Panc1 (cell line): ENCODE data around the gene KIF24. TPM values are rescaled to one million over a fixed set of nuclear protein-coding genes. Genes with fewer than 3 reads are reported as not detected.

Experiments
- ATAC-seq: fragments of 200-7000 bp; cut with Tn5 transposase; 2 replicates; pipeline ENCODE4 v1.9.1; 2020; ENCODE audit warnings: mild to moderate bottlenecking, moderate library complexity
- BruUV-seq: library from RNA; stranded (reverse); fragments of 400-500 nt; replicated peaks from 2 replicates; lab custom pipeline; 2021; lab: Mats Ljungman, UMichigan
- CTCF ChIA-PET: fragments of 300-600 bp; sonication (Branson Sonifier 250); formaldehyde crosslinking; loops from one replicate; lab custom pipeline; 2022; ENCODE audit warnings: antibody characterized with exemption; lab: Charles Lee
- POLR2A ChIA-PET: fragments of 300-600 bp; sonication (Branson Sonifier 250); formaldehyde crosslinking; loops from one replicate; lab custom pipeline; 2022; ENCODE audit warnings: antibody characterized with exemption; lab: Charles Lee
- DNase-seq: peaks from one replicate; pipeline ENCODE4 v3.0.0-alpha.2; 2010; ENCODE audit warnings: low read depth, low spot score
- H3K27ac ChIP-seq: 2 replicates; pipeline ENCODE4 v1.5.1; 2011; ENCODE audit warnings: mild to moderate bottlenecking, low read length, inconsistent platforms
- H3K27me3 ChIP-seq: fragments of 200-500 bp; sonication (Bioruptor generic); 2 replicates; pipeline ENCODE4 v1.6.0; 2014; ENCODE audit warnings: low read length, inconsistent platforms; ENCODE audit not compliant: control insufficient read depth, insufficient read depth
- H3K36me3 ChIP-seq: fragments of 200-500 bp; sonication (Bioruptor generic); 2 replicates; pipeline ENCODE4 v1.5.1; 2014; ENCODE audit warnings: inconsistent platforms, mild to moderate bottlenecking, low read length, moderate library complexity; ENCODE audit not compliant: control insufficient read depth, insufficient read depth
- H3K4me1 ChIP-seq: 2 replicates; pipeline ENCODE4 v1.5.1; 2011; ENCODE audit warnings: inconsistent platforms, mild to moderate bottlenecking, low read length, moderate library complexity; ENCODE audit not compliant: control insufficient read depth, insufficient read depth
- H3K4me3 ChIP-seq, 2 experiments: 2 replicates each; pipeline ENCODE4 v1.5.1; 2011 to 2012; ENCODE audit warnings: low read depth in 2 of 2, low read length in 2 of 2, mild to moderate bottlenecking in 2 of 2, inconsistent platforms in 1 of 2, moderate library complexity in 1 of 2
- H3K9me3 ChIP-seq: fragments of 200-500 bp; sonication (Bioruptor generic); 2 replicates; pipeline ENCODE4 v1.5.1; 2014; ENCODE audit warnings: low read depth, mild to moderate bottlenecking, inconsistent platforms, low read length, moderate library complexity; ENCODE audit not compliant: control insufficient read depth, insufficient read depth
- CTCF ChIP-seq: fragments of 450-650 bp; IDR thresholded peaks from 2 replicates; pipeline ENCODE4 v1.5.1; 2017; ENCODE audit warnings: mild to moderate bottlenecking
- POLR2AphosphoS5 ChIP-seq: IDR thresholded peaks from 2 replicates; pipeline ENCODE4 v1.6.1; 2012; ENCODE audit warnings: mild to moderate bottlenecking, low read depth, low read length, moderate library complexity
- REST ChIP-seq, 2 experiments: IDR thresholded peaks; 2 replicates each; pipeline ENCODE4 v1.6.1; 2011 to 2012; ENCODE audit warnings: low read depth in 2 of 2, control low read depth in 1 of 2, low read length in 1 of 2, mild to moderate bottlenecking in 1 of 2, moderate library complexity in 1 of 2; ENCODE audit not compliant: insufficient read depth in 1 of 2
- SIN3A ChIP-seq: IDR thresholded peaks from 2 replicates; pipeline ENCODE4 v1.6.1; 2012; ENCODE audit warnings: low read depth, mild to moderate bottlenecking, low read length, moderate library complexity, borderline replicate concordance; ENCODE audit not compliant: insufficient read depth
- TCF7L2 ChIP-seq: IDR thresholded peaks from 2 replicates; pipeline ENCODE4 v1.6.1; 2011; ENCODE audit warnings: mild to moderate bottlenecking, low read depth, low read length, inconsistent platforms
- in situ Hi-C: cut with HindIII; loops from 2 replicates; pipeline ENCODE4 v1.10.0; 2016; ENCODE audit warnings: low sequenced_read_pairs, low pct_unique_long_range_greater_than_20kb
- intact Hi-C: fragments of 100-400 bp; cut with micrococcal nuclease; formaldehyde crosslinking; loops from one replicate; pipeline ENCODE4 v1.10.0; 2022; ENCODE audit not compliant: unreplicated experiment
- total RNA-seq: library from RNA; stranded (reverse); gene quantifications from one replicate; pipeline ENCODE4 v1.2.1, GENCODE V29; 2021; ENCODE audit not compliant: unreplicated experiment

KIF24 gene
- total RNA-seq, 1 experiment from 2014 or later = 7.2 TPM

DNA sequence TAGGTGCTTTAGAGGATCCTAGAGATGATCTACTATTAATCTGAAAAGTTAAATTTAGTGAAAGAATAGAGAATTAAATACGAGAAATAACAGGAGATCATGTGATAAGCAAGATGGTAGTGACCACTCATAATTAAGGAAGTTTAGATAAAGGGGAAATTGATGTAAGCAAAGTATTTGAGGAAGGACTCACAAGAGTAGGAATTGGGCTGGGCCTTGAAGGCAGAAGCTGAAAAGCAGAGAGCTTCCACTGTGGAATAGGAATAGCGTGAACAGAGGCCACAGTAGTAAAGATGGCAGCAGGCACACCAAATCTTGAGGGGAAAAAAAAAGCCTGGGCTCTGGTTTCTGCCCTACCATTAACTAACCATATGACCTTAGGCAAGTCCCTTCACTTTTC is 38.0 kb downstream of the KIF24 start:
- H3K4me1 ChIP-seq = no peaks in the 10 kb centered on the region
- no peak overlapping the region for H3K27ac ChIP-seq
- no peaks in the 10 kb centered on the region for H3K36me3 ChIP-seq
- H3K4me3 ChIP-seq = no peak overlapping the region
- no peaks in the 10 kb centered on the region for H3K9me3 ChIP-seq
- BruUV-seq = no TSS peak
- intact Hi-C loops = no loop called here
- ATAC-seq = no peak
- in situ Hi-C loops = no loop called here
- no peak for TF ChIP-seq POLR2AphosphoS5
- TF ChIP-seq TCF7L2 = no peak
- TF ChIP-seq CTCF = no peak
- no peak for TF ChIP-seq SIN3A
- no peak for TF ChIP-seq REST (IDR thresholded peaks at IDR 0.05; ENCODE audit: insufficient read depth in 1 of 2, low read depth in 2 of 2, low read length in 1 of 2)
- ChIA-PET CTCF (no interaction called here), POLR2A (no interaction called here)
- DNase-seq = no peak
- no peaks in the 10 kb centered on the region for H3K27me3 ChIP-seq

GRCh38 chr9:34289159-34289558 is 39.9 kb downstream of the KIF24 start:
- intact Hi-C loops (no loop called here), in situ Hi-C loops (no loop called here)
- Histone ChIP-seq H3K4me1 (no peaks in the 10 kb centered on the region), H3K27me3 (no peaks in the 10 kb centered on the region), H3K36me3 (no peaks in the 10 kb centered on the region), H3K9me3 (no peaks in the 10 kb centered on the region), H3K27ac (no peak overlapping the region), H3K4me3 (no peak overlapping the region)
- no peak for ATAC-seq
- TF ChIP-seq SIN3A (no peak), CTCF (no peak), REST (IDR thresholded peaks at IDR 0.05; ENCODE audit: insufficient read depth in 1 of 2, low read depth in 2 of 2, low read length in 1 of 2) (no peak), POLR2AphosphoS5 (no peak)
- CTCF ChIA-PET = no interaction called here
- no TSS peak for BruUV-seq
- no peak for DNase-seq
- POLR2A ChIA-PET = interaction anchor here (0.6 kb wide), 1 partner anchor 25 kb away, joined by 7 read pairs; no protein-coding TSS in a partner anchor
